HG03175 (cell line): ENCODE results near the gene CDX1.
A peak's percentile ranks its signal among the peaks of the same experiment; 100 is the strongest.

ENCODE experiments used
- ATAC-seq: cut with Tn5 transposase; IDR thresholded peaks from one replicate; pipeline ENCODE4 v1.9.1; 2021; ENCODE audit warnings: mild to moderate bottlenecking, moderate library complexity; ENCODE audit not compliant: unreplicated experiment

The CDX1 gene

GRCh38 chr5:150144879-150145278, 21.7 kb upstream of the CDX1 start:
- no peak for ATAC-seq

GRCh38 chr5:150146235-150146634, 20.3 kb upstream of the CDX1 start:
- no peak for ATAC-seq

GRCh38 chr5:150146862-150147601, 19.5 kb upstream of the CDX1 start:
- no peak for ATAC-seq

- ATAC-seq, result no peak
These were observed 18.9 kb upstream of the CDX1 start for GRCh38 chr5:150147670-150148069.

GRCh38 chr5:150148117-150148927, 18.3 kb upstream of the CDX1 start:
- no peak for ATAC-seq

- no peak for ATAC-seq
These were observed 17.0 kb upstream of the CDX1 start for GRCh38 chr5:150149618-150150017.

- ATAC-seq, result no peak
These were observed 13.7 kb upstream of the CDX1 start for GRCh38 chr5:150152636-150153462.

GRCh38 chr5:150153483-150153882, 13.1 kb upstream of the CDX1 start:
- ATAC-seq, result no peak

GRCh38 chr5:150153957-150154617, 12.5 kb upstream of the CDX1 start:
- ATAC-seq, result no peak

- ATAC-seq, result no peak
These were observed 11.9 kb upstream of the CDX1 start for GRCh38 chr5:150154618-150155128.

GRCh38 chr5:150155258-150156026, 11.1 kb upstream of the CDX1 start, which contains the start of gene PDGFRB:
Gene PDGFRB, minus strand, starts transcription at chr5:150155845. Its CDS starts 18,798 bp downstream, at chr5:150137047.
- peak; percentile 55 for ATAC-seq

- no peak for ATAC-seq
These were observed 10.6 kb upstream of the CDX1 start for GRCh38 chr5:150156027-150156368.

GRCh38 chr5:150156540-150156939, 10.0 kb upstream of the CDX1 start:
- no peak for ATAC-seq

GRCh38 chr5:150157168-150157567, 9.4 kb upstream of the CDX1 start:
- no peak for ATAC-seq

- ATAC-seq, result no peak
These were observed 8.2 kb upstream of the CDX1 start for GRCh38 chr5:150158170-150158949.

- no peak for ATAC-seq
These were observed 7.5 kb upstream of the CDX1 start for GRCh38 chr5:150159031-150159430.

- no peak for ATAC-seq
These were observed 6.8 kb upstream of the CDX1 start for GRCh38 chr5:150159741-150160179.

GRCh38 chr5:150160448-150161081, 6.0 kb upstream of the CDX1 start:
- ATAC-seq, result no peak
